Measurements from ENCODE around the gene ZNF384.

The ZNF384 gene

DNA sequence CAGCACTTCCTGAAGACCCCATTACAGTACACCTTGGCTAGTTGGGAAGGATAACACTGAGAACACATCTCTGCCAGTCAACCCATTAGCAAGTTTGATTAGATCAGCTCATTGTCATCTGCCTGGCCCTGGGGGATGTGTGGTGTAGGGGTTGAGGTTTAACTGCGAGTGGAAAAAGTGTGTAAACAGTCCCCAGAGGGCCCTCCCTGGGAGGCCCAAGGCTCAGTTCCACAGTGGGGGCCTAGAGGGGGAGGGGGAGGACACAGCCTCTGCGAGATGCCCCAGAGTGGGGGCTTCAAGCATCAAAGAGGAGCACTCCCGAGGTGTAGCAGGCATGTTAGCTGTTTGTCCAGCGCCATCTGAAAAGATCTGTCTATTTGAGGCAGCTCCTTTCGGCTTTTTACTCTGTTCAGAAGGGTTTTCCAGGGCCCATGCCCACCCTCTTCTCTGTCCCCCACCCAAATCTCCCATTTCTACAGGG lies 53.8 kb downstream of the ZNF384 start:
- ChIA-PET POLR2A (interaction anchor here (0.5 kb wide), 1 partner anchor 200 kb away, joined by 3 read pairs; no protein-coding TSS in a partner anchor), CTCF (interaction anchor here (2.5 kb wide), 1 partner anchor 15 kb away, joined by 8 read pairs; no protein-coding TSS in a partner anchor)
- H3K4me3 ChIP-seq (ENCODE audit: low read depth, low read length) = no peak overlapping the region
- no peak for DNase-seq (ENCODE audit: low read depth, low spot score)
- TF ChIP-seq, protein P1, sequence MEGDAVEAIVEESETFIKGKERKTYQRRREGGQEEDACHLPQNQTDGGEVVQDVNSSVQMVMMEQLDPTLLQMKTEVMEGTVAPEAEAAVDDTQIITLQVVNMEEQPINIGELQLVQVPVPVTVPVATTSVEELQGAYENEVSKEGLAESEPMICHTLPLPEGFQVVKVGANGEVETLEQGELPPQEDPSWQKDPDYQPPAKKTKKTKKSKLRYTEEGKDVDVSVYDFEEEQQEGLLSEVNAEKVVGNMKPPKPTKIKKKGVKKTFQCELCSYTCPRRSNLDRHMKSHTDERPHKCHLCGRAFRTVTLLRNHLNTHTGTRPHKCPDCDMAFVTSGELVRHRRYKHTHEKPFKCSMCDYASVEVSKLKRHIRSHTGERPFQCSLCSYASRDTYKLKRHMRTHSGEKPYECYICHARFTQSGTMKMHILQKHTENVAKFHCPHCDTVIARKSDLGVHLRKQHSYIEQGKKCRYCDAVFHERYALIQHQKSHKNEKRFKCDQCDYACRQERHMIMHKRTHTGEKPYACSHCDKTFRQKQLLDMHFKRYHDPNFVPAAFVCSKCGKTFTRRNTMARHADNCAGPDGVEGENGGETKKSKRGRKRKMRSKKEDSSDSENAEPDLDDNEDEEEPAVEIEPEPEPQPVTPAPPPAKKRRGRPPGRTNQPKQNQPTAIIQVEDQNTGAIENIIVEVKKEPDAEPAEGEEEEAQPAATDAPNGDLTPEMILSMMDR (IDR thresholded peaks at IDR 0.05; ENCODE audit: insufficient read depth, low read length, missing control alignments) = no peak

DNA sequence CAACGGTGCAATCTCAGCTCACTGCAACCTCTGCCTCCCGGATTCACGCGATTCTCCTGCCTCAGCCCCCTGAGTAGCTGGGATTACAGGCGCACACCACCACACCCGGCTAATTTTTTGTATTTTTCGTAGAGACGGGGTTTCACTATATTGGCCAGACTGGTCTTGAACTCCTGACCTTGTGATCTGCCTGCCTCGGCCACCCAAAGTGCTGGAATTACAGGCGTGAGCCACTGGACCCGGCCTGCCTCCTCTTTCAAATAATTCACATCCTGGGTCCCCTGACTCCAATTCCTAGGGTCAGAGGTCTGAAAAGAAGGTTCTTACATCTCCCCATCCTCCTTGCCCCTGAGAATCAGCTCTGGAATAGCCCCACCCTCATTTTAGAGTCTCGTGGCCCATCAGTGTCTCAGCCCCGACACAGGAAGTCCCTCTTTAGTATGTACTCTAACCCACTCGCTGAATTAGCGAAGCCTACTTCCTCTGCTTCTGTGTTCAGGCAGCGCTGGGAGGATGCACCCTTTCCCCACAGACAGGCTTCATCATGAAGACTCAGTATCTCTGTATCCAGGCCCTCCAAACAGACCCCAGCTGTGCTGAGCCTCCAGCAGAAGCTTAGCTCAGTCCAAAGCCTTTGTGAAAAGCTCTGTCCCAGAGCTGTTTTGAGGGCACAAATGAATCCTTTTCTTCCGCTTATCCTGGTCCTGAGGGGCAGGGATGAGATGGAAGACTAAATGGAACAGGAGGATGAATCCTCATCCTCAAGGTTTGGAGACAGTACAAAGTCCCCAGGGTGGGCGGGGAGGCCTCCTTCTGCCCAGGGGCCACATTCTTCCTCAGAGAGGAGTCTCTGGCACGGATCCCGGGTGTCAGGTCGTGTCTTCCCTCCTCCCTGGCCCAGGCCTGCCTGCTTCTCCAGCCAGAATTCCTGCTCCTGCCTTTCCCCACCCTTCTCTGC lies 56.9 kb downstream of the ZNF384 start:
- TF ChIP-seq, protein P1 (IDR thresholded peaks at IDR 0.05; ENCODE audit: insufficient read depth, low read length, missing control alignments) = no peak
- no peak overlapping the region for H3K4me3 ChIP-seq (ENCODE audit: low read depth, low read length)
- CTCF ChIA-PET = interaction anchor here (1.0 to 4.1 kb wide), 5 partner anchors 12 to 147 kb away, joined by 3 to 34 read pairs (median 5); no protein-coding TSS in a partner anchor
- POLR2A ChIA-PET = no interaction called here
- no peak for DNase-seq (ENCODE audit: low read depth, low spot score)

DNA sequence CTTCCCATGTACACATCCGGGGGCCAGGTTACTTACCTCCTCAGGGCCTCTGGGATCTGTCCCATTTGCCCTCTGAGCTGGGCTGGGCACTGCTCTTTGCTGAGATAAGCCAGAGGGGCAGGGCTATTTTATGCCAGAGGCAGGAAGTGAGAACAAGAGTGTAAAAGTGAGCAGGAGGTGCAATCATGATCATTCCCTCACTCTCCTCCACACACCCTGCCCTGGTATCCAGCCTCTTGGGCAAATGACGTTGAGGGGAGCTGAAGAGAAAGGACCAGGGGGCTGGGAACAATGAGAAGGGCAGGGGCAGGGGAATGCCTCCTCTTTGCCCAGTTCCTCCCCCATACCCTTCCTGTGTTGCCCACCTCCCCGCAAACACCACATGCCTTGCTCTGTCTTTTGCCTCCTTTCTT lies 57.6 kb downstream of the ZNF384 start:
- H3K4me3 ChIP-seq (ENCODE audit: low read depth, low read length) = no peak overlapping the region
- no peak for DNase-seq (ENCODE audit: low read depth, low spot score)
- ChIA-PET CTCF (interaction anchor here (1.0 to 4.1 kb wide), 6 partner anchors 11 to 148 kb away, joined by 3 to 34 read pairs (median 4); no protein-coding TSS in a partner anchor), POLR2A (no interaction called here)
- TF ChIP-seq, protein P1 (IDR thresholded peaks at IDR 0.05; ENCODE audit: insufficient read depth, low read length, missing control alignments) = no peak

DNA sequence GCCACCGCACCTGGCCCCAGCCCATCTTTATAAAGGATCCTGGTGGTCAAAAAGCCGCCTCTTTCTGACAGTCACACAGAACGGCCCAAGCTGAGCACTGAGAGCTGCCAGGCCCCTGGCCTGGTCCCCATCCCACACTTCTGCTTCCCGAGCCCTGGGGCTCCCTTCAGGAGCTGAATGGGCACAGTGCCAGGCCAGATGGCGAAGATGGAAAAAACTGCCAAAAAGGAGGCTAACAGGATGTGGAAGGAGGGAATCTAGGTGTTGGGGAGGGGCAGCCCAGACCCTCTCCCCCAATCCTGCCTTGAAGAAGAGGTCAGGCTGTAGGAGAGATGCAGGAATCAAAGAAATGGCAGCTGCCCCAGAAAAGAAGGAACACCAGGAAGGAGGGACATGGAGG lies 58.4 kb downstream of the ZNF384 start:
- ChIA-PET POLR2A (no interaction called here), CTCF (interaction anchor here (1.2 to 4.1 kb wide), 6 partner anchors 10 to 68 kb away, joined by 3 to 34 read pairs (median 4); no protein-coding TSS in a partner anchor)
- TF ChIP-seq, protein P1 (IDR thresholded peaks at IDR 0.05; ENCODE audit: insufficient read depth, low read length, missing control alignments) = no peak
- no peak overlapping the region for H3K4me3 ChIP-seq (ENCODE audit: low read depth, low read length)
- no peak for DNase-seq (ENCODE audit: low read depth, low spot score)

DNA sequence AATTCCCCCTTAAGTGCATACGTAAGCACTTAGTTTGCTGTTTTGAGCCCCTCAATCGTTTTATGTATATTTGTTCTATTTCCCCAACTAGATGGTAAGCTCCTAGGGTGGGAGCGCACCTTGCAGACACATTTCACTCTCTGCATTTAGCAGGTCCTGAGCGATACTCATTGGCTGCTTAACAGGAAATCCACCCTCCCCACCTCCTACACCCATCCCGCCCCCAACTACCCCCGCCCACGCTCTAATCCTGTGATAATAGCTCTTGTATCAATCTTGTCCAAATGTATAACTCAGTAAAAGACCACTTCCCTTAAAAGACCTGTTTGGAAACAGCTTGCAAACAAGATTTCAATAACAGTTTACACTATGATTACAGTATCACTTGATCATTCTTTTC lies 61.6 kb downstream of the ZNF384 start:
- TF ChIP-seq, protein P1 (IDR thresholded peaks at IDR 0.05; ENCODE audit: insufficient read depth, low read length, missing control alignments) = no peak
- DNase-seq (ENCODE audit: low read depth, low spot score) = no peak
- ChIA-PET CTCF (interaction anchor here (0.8 to 1.1 kb wide), 3 partner anchors 9 to 57 kb away, joined by 3 to 5 read pairs (median 3); no protein-coding TSS in a partner anchor), POLR2A (no interaction called here)
- no peak overlapping the region for H3K4me3 ChIP-seq (ENCODE audit: low read depth, low read length)

Data from AG04449 (cell line).